IPS-18c (cell line): ENCODE measurements around the gene PDE4C.

ENCODE experiments used
- H3K4me3 ChIP-seq: 2 replicates; pipeline ENCODE4 v1.7.0; 2013; ENCODE audit warnings: low read depth, mild to moderate bottlenecking, low read length, moderate library complexity; ENCODE audit not compliant: insufficient read depth
- H3K9me3 ChIP-seq: one replicate; pipeline ENCODE4 v1.6.1; 2013; ENCODE audit warnings: mild to moderate bottlenecking, low read length, moderate library complexity; ENCODE audit not compliant: control insufficient read depth, insufficient read depth

Gene PDE4C

DNA sequence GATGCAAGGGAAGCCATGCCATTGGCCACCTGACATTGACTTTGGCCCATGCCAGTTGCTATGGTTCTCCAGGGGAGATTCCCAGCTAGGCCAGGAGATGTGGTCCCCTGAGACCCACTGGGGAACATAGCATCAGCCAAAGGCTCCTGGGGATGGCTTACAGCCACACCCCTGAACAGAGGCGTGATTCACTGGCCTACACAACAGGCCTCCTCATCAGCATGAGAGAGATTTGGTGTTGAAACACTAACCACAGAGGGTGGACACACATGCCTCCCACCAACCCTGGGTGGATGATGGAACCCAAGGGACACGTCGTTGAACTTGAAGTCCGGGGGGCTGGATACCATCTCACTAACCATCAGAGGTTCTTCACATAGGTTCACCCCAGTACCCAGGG lies 33.7 kb upstream of the PDE4C start:
- H3K9me3 ChIP-seq, result no peaks in the 10 kb centered on the region
- H3K4me3 ChIP-seq, result no peak overlapping the region

GRCh38 chr19:18257503-18258470 lies 31.5 kb upstream of the PDE4C start:
- Histone ChIP-seq H3K4me3 (no peak overlapping the region), H3K9me3 (no peaks in the 10 kb centered on the region)

DNA sequence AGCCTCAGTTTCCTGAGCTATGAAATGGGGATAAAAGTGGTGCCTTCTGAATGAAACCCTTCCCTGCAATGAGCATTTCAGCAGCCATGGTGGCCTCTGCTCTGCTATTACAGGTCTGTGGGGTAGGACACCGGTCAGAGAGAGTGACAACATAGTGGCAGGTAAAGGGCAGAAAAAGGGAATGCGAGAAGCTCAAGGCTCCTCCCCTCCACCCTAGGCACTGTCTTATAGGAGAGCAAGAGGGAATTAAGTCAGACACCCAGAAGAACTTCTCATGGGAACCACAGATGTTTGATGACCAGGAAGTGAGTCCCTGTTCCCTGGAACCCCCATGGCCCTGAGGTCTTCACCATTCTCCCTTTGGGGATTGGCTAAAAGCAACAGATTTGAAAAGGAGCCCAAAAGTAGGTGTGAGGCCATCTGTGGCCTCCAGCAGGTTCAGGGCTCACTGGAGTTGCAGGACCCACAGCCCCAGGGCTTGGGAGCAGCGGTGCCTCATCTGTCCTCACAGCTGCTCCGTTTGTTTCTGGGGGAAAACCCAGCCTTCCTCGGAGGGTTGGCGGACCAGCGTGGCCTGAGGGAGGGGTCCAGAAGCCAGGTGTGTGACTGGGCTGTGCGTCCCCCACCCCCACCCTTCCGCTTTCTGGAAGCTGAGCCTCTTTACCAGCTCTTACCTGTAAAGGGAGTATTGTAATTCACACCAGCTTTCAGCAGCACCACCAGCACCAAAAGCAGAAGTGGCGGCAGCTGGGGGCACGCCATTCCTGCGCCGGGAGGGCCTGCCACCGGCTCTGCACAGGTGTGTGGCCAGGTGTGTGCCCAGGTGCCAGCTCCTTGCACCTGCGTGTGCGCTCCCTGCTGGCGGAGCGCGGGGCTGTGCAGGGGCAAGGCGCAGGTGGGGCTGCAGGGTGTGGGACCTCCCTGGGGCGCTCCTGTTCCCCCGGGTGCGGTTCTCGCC lies 28.6 kb upstream of the PDE4C start:
- no peak overlapping the region; the same call in 1 of the 2 replicates for H3K4me3 ChIP-seq

GRCh38 chr19:18253716-18254115 lies 27.5 kb upstream of the PDE4C start:
- H3K9me3 ChIP-seq, result no peaks in the 10 kb centered on the region
- no peak overlapping the region for H3K4me3 ChIP-seq

More for the DNA sequence above, 28.6 kb upstream of the PDE4C start:
- H3K9me3 ChIP-seq, result no peaks in the 10 kb centered on the region

GRCh38 chr19:18253130-18253529 lies 26.9 kb upstream of the PDE4C start:
- Histone ChIP-seq H3K9me3 (no peaks in the 10 kb centered on the region), H3K4me3 (no peak overlapping the region)

- Histone ChIP-seq H3K4me3 (no peak overlapping the region), H3K9me3 (no peaks in the 10 kb centered on the region)
These were observed 26.1 kb upstream of the PDE4C start for GRCh38 chr19:18252370-18252717.

GRCh38 chr19:18251587-18252369 lies 25.5 kb upstream of the PDE4C start:
- Histone ChIP-seq H3K4me3 (no peak overlapping the region), H3K9me3 (no peaks in the 10 kb centered on the region)

DNA sequence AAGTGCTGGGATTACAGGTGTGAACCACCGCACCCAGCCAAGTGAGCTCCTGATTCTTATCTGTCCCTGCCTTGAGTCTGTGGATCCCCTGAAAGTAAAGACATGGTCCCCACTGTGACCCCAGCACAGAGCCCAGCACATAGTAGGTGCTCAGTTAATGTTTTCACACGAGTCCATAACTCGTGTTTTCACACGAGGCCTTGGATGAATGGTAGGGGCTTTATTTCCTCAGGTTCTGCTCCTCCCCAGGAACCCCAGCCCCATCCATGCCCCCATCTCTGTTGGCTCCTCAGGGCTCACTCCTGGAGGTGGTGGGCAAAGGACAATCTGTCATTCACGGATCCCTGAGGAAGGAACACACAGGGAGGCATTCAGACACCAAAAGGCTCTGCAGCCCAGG lies 23.6 kb upstream of the PDE4C start:
- H3K9me3 ChIP-seq, result no peaks in the 10 kb centered on the region
- no peak overlapping the region for H3K4me3 ChIP-seq

- Histone ChIP-seq H3K9me3 (no peaks in the 10 kb centered on the region), H3K4me3 (no peak overlapping the region)
These were observed 19.1 kb upstream of the PDE4C start for GRCh38 chr19:18245297-18245696.

DNA sequence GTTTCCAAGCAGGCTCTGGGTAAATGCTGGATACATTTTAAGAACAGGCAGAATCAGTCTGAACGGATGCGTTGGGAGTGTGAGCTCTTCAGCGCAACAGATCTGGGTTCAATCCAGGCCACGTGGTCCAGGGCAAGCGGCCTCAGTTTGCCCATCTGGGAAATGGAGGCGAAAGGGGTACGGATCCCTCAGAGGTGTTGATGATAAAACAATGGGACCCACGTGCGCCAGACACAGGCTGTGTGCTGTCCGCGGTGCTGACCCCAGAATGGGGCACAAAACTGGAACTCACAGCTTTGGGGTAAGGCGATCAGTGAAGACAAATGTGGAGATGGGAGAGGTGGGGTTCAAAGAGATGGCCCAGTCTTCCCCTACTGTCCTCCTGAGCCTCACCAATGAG lies 13.1 kb upstream of the PDE4C start:
- Histone ChIP-seq H3K9me3 (no peaks in the 10 kb centered on the region), H3K4me3 (no peak overlapping the region)

DNA sequence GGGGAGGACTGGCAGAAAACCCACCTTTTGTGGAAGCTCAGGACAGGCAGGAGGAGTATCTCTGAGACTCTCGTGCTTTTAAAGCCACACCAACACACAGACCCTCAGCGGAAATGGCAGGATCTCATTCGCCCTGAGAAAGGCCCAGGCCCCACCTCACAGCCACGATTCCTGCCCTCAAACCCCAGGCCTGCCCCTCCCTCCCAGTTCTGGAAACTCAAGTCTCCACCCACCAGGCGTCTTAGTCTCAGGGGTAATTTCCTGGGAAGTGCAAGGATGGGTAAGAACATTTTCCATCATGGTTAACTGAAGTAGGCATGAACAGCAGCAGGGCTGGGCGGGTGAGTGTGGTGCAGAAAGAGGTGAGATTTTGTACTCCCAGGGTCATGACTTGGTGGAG lies 8.0 kb upstream of the PDE4C start:
- no peak overlapping the region for H3K4me3 ChIP-seq
- no peaks in the 10 kb centered on the region for H3K9me3 ChIP-seq

DNA sequence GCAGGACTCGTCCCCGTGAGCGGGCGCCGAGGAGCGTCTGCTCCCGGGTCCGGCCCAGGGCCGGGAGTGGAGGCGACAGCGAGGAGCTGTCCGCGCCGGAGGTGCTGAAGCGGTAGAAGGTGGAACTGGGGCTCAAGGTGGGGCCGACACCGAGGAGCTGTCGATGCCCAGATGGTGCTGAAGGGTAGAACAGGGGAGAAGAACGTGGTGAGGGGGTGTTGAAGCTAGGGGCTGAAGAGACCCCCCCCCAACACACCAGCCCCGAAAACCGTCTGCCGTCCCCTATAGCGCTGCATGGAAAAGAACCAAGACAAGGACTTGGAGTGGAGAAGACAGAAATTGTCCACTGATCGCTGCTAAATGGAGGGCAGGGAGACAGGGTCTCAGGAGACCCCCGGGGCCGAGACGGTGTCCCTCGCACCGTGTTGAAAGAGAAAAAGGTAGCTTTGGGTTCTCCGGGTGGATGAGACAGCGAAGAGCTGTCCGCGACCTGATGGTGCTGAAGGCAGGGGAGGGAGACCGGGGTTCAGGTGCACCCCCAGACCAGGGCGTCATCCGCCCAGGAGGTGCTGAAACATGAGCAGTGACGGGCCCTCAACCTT lies 7.1 kb upstream of the PDE4C start:
- Histone ChIP-seq H3K9me3 (no peaks in the 10 kb centered on the region), H3K4me3 (peak overlapping the region; percentile 62; the same call in 1 of the 2 replicates)

DNA sequence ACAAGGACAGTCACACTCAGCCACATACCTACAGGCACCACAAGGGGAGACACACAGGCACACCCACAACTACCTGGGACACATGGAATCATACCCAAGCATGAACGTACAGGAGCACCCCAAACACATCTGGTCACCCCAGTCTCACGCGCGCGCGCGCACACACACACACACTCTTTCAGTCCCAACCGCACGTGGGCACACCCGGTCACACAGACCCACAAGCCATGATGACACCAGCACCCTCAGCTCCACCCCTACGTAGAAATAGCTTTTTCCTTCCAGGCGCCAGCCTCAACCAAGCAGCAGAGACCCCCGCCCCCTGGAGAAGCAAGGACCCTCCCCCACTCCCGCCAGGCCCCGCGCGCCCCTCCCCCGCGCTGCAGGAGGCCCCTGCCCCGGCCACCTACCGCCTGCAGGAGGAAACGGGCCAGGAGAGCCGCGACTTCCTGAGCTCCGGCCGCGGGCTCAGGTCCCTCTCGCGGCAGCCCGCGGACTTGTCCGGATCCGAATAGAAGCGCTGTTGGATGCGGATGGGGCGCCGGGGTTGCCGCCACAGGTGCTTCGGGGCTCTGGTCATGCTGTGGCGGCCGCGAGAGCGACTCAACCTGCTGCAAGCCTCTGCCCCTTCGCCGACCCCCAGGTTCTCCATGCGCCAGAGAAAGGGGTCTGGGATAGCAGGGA lies 6.4 kb upstream of the PDE4C start:
- Histone ChIP-seq H3K9me3 (no peaks in the 10 kb centered on the region), H3K4me3 (peak overlapping the region; percentile 62)

DNA sequence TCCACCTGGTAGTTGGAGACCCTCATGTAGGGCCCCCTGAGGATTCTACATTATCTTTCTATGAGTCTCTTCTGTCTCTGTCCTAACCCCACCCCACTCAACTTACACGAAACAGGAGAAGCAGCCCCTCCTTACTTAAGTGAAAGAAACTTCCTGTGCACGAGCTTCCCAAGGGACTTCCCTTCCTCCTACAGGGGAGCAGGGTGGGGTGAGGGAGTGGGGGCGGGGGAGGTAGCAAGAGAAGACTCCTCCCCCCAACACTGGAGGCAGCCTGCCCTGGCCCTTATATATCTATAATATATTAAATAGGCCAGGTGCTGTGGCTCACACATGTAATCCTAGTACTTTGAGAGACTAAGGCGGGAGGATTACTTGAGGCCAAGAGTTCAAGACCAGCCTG lies 5.5 kb upstream of the PDE4C start:
- no peaks in the 10 kb centered on the region for H3K9me3 ChIP-seq
- H3K4me3 ChIP-seq, result peak overlapping the region; percentile 62; the same call in 1 of the 2 replicates

DNA sequence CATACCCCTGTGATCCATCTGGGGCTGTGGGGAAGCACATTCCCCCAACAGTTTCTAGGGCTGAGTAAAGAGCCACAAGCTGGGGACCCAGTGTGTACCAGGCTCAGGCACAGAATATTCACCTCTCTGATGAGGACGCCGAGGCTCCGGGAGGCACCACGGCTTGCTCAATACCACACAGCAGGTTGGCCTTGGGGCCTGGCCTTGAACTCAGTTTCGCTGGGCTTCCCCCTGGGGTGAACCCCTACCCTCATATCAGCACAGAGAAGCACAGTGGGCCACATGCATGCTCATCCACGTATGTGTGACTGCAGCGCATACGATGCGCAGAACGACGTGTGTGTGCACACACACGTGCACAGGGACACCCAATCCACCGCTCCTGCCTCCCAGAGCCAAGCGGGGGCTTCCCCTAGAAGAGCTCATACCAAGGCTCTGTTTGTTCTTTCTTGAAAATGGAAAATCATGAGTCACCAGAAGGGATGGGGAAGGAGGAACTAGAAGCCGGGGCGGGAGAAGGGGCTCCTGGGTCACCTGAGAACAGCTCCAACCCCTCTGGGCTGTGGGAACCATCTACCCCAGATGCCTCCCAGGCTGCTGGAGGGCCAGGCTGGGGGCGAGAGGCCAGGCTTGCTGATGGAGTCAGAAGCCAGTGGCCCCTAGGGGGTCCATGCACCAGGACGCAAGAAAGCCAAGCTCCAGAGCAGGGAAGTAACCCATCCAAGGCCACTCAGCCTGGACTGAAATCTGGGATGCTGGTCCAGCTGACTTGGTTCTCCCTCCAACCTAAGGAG lies 4.9 kb upstream of the PDE4C start:
- Histone ChIP-seq H3K9me3 (no peaks in the 10 kb centered on the region), H3K4me3 (no peak overlapping the region; the same call in 1 of the 2 replicates)

- no peak overlapping the region for H3K4me3 ChIP-seq
- H3K9me3 ChIP-seq, result no peaks in the 10 kb centered on the region
These were observed 3.7 kb upstream of the PDE4C start for GRCh38 chr19:18229915-18230314.
